Measurements from ENCODE around the gene HMOX2.

The HMOX2 gene

DNA sequence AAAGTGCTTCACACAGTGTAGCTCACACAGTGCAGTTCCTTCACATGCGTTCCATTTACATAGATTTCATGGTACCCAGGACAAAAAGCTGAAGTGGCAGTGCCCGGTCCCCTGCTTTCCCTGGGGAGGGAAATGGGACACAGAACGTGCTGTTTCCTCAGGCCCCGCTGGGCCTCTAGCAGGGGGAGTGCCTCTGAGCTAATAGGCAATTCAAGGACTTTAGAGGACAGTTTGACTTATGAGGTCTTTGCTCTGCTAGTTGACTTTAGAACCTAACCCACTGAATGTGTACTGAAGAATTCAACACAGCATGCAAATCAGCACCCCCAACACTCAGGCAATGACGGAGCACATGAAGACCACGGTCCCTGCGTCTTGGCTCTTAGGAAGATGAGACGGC lies 55.6 kb downstream of the HMOX2 start:
- H3K9me3 ChIP-seq (ENCODE audit: control insufficient read depth, low read length) = no peaks in the 10 kb centered on the region
- H3K27me3 ChIP-seq (replicated peaks; ENCODE audit: control insufficient read depth, insufficient read depth, low read length) = no peaks in the 10 kb centered on the region
- no peak overlapping the region for H3K9ac ChIP-seq (ENCODE audit: low read length)
- DNase-seq (ENCODE audit: low read depth) = no peak
- H3K4me1 ChIP-seq (ENCODE audit: control insufficient read depth, insufficient read depth, low read length) = peaks cover under 1% of the 10 kb centered on the region
- H3K36me3 ChIP-seq (ENCODE audit: control insufficient read depth, insufficient read depth, low read length, severe bottlenecking) = peaks cover 4% of the 10 kb centered on the region
- H3K4me3 ChIP-seq (ENCODE audit: low read length) = no peak overlapping the region

DNA sequence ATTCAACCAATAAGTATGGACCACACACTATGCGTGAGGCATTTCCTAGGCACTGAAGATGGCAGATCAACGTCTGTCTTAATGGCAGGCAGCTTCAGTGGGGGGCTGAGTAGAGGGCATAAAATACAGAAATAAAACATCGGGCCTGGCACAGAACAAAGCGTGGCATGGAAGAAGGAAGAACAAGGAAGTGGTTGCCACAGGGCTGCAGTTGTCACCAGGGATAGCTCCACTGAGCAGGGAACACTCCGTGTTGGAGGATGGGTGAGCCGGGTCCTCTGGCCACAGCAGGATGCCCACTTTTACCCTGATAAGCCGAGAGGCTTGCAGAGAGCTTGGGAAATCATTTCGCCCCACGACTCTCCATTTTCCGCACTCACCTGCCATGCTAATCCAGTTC lies 56.0 kb downstream of the HMOX2 start:
- H3K4me3 ChIP-seq (ENCODE audit: low read length) = no peak overlapping the region
- no peak overlapping the region for H3K9ac ChIP-seq (ENCODE audit: low read length)
- DNase-seq (ENCODE audit: low read depth) = no peak
- peaks cover 5% of the 10 kb centered on the region for H3K4me1 ChIP-seq (ENCODE audit: control insufficient read depth, insufficient read depth, low read length)
- H3K27me3 ChIP-seq (replicated peaks; ENCODE audit: control insufficient read depth, insufficient read depth, low read length) = no peaks in the 10 kb centered on the region
- no peaks in the 10 kb centered on the region for H3K9me3 ChIP-seq (ENCODE audit: control insufficient read depth, low read length)
- H3K36me3 ChIP-seq (ENCODE audit: control insufficient read depth, insufficient read depth, low read length, severe bottlenecking) = peaks cover 4% of the 10 kb centered on the region

- H3K36me3 ChIP-seq (ENCODE audit: control insufficient read depth, insufficient read depth, low read length, severe bottlenecking) = peaks cover 4% of the 10 kb centered on the region
- no peak overlapping the region for H3K4me3 ChIP-seq (ENCODE audit: low read length)
- no peaks in the 10 kb centered on the region for H3K9me3 ChIP-seq (ENCODE audit: control insufficient read depth, low read length)
- H3K4me1 ChIP-seq (ENCODE audit: control insufficient read depth, insufficient read depth, low read length) = peaks cover 10% of the 10 kb centered on the region
- no peak for DNase-seq (ENCODE audit: low read depth)
- no peak overlapping the region for H3K9ac ChIP-seq (ENCODE audit: low read length)
- no peaks in the 10 kb centered on the region for H3K27me3 ChIP-seq (replicated peaks; ENCODE audit: control insufficient read depth, insufficient read depth, low read length)
These were observed 57.3 kb downstream of the HMOX2 start for GRCh38 chr16:4533490-4533889.

DNA sequence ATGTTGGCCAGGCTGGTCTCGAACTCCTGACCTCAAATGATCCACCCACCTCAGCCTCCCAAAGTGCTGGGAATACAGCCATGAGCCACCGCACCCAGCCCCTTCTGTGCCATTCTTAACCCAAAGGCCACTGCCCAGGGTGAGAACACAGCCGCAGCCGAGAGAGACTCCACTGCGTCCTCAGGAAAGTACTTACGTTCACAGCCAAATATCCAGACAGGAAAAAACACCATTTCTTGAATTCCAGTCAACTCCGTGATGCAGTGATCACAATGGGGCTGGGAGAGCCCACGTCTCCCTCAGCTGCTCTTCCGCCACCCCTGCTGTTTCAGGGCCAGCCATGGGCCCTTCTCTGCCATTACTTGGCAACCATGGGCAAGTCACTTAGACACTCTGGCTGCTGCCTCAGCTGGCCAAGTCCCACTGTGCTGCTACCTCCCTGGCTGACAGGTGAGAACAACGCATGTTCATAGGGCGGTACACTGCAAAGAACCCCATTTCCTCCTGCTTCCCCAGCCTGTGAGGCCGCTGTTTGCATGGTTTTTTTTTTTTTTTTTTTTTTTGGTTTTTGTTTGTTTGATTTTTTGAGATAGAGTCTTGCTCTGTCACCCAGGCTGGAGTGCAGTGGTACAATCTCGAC lies 58.1 kb downstream of the HMOX2 start:
- peaks cover 4% of the 10 kb centered on the region for H3K36me3 ChIP-seq (ENCODE audit: control insufficient read depth, insufficient read depth, low read length, severe bottlenecking)
- peaks cover 10% of the 10 kb centered on the region for H3K4me1 ChIP-seq (ENCODE audit: control insufficient read depth, insufficient read depth, low read length)
- H3K9me3 ChIP-seq (ENCODE audit: control insufficient read depth, low read length) = peaks cover 3% of the 10 kb centered on the region
- H3K9ac ChIP-seq (ENCODE audit: low read length) = no peak overlapping the region
- no peaks in the 10 kb centered on the region for H3K27me3 ChIP-seq (replicated peaks; ENCODE audit: control insufficient read depth, insufficient read depth, low read length)
- no peak overlapping the region for H3K4me3 ChIP-seq (ENCODE audit: low read length)
- no peak for DNase-seq (ENCODE audit: low read depth)

DNA sequence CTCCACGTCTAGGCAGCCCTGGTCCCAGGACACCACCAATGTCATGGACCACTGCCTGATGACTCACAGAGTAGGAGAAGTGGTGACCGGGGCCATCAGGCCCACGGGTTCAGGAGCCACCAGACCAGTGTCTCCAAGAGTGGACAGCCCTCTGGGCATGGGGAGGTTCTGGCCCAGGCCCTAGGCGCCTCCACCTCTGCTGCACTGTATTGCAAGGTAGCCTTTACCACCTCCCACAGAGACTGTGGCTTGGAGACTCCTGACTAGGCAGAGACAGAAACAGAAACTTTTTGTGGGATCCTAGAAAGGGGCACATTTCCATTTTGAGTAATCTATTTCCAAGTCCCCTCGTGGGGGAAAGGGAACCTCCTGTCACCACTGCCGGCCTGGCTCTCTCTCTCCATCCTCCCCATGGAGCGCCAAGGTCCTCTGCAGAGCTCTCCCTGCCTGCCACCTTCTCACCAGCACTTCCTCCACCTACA lies 59.5 kb downstream of the HMOX2 start:
- no peak for DNase-seq (ENCODE audit: low read depth)
- H3K4me3 ChIP-seq (ENCODE audit: low read length) = no peak overlapping the region
- H3K27me3 ChIP-seq (replicated peaks; ENCODE audit: control insufficient read depth, insufficient read depth, low read length) = no peaks in the 10 kb centered on the region
- peaks cover 4% of the 10 kb centered on the region for H3K36me3 ChIP-seq (ENCODE audit: control insufficient read depth, insufficient read depth, low read length, severe bottlenecking)
- peaks cover 11% of the 10 kb centered on the region for H3K9me3 ChIP-seq (ENCODE audit: control insufficient read depth, low read length)
- peaks cover 10% of the 10 kb centered on the region for H3K4me1 ChIP-seq (ENCODE audit: control insufficient read depth, insufficient read depth, low read length)
- H3K9ac ChIP-seq (ENCODE audit: low read length) = no peak overlapping the region

GRCh38 chr16:4536391-4537106 lies 60.4 kb downstream of the HMOX2 start:
- no peak for DNase-seq (ENCODE audit: low read depth)
- no peak overlapping the region for H3K4me3 ChIP-seq (ENCODE audit: low read length)

DNA sequence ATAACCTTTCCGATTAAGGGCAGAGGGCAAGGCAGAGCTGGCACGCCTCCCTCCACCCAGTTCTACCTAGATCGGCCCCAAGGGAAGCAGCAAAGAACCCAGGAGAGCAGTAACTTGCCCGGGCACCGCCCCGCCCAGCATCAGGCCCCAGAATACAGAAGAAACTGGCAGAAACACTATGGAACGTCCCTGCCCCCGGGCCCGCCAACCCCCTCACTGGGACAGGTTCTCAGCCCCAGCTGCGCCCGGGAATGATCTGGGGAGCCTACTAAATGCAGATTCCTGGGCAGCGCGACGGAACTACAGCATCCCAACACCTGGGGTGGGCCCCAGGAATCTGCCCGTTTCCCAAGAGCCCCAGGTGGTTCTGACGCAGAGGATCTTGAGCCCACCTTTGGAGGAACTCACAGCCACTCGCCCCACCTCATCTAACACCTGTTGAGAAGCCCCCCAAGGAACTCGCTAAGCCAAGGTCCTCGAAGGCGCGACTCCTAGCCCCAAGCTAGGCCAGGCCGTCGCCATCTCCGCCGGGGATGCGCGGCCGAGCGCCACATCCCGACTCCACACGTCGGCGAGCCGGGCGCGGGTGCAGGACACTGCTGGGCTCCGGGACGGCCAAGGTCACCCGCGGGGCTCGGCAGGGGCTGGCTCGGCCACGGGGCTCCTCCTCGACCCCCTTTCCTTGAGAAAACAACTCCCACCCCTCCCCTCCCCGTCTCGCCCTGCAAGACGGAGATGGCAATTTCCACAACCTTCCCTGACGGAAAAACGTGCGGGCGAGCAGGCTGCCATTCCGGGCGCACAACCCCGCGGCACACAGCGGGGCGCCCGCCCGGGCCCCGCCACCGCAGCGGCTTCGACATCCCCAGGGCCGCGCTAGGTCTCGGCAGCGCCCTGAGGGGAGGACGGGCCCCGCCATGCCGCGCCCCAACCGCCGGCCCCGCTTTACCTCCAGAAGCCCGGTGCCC lies 61.5 kb downstream of the HMOX2 start:
- no peaks in the 10 kb centered on the region for H3K27me3 ChIP-seq (replicated peaks; ENCODE audit: control insufficient read depth, insufficient read depth, low read length)
- DNase-seq (ENCODE audit: low read depth) = peak; percentile 61

More at GRCh38 chr16:4536391-4537106, 60.4 kb downstream of the HMOX2 start:
- H3K27me3 ChIP-seq (replicated peaks; ENCODE audit: control insufficient read depth, insufficient read depth, low read length) = no peaks in the 10 kb centered on the region
- no peak overlapping the region for H3K9ac ChIP-seq (ENCODE audit: low read length)
- peaks cover 4% of the 10 kb centered on the region for H3K36me3 ChIP-seq (ENCODE audit: control insufficient read depth, insufficient read depth, low read length, severe bottlenecking)
- H3K4me1 ChIP-seq (ENCODE audit: control insufficient read depth, insufficient read depth, low read length) = peaks cover 10% of the 10 kb centered on the region
- peaks cover 11% of the 10 kb centered on the region for H3K9me3 ChIP-seq (ENCODE audit: control insufficient read depth, low read length)

DNA sequence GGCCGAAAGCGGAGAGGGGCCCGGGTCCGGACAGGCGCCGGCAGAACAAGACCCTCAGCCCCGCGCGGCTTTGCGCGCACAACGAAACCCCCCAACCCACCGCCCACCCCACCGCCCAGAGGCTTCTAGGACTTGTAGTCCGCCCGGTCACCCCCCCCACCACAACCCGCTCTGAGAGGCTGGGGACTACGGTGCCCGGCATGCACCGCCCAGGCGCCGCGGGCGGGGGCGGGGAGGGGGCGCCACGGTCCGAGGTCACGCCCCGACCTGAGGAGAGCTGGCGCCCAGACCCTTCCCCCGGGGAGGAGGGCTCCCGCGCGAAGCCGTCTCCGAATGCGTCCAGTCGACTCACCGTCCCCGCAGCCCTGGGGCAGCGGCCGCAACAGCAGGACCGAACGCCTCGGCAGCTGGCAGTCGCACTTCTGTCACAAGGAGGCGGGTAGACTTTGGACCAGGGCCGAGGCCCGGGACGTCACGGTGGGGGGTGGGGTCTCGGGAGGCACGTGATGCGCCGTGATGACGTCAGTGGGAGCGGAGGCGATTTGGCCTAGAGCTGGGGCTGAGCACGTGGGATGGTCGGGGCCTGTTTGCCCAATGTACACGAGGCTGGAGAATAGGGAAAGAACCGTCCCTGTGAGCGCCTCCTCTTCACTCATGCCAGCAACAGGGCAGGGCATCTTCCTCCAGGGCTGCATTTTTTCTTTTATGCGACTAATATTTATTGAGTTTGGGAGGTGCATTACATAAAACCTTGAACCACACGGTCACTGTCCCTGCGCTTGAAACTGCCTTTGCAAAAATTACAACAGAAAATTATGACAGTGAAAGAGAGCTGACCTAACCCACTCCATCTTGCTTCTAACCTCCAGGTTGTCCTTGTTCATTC lies 62.4 kb downstream of the HMOX2 start, which contains the start of gene CDIP1:
Gene CDIP1, minus strand, starts transcription at position 424 of the 886 bp plus-strand sequence. CDS start 24,643 bp downstream, outside the sequence.
- Histone ChIP-seq H3K4me1 (ENCODE audit: control insufficient read depth, insufficient read depth, low read length) (peaks cover 10% of the 10 kb centered on the region), H3K4me3 (ENCODE audit: low read length) (peak within 1 kb of the TSS; percentile 85), H3K9me3 (ENCODE audit: control insufficient read depth, low read length) (peaks cover 11% of the 10 kb centered on the region), H3K9ac (ENCODE audit: low read length) (peak within 1 kb of the TSS; percentile 86), H3K36me3 (ENCODE audit: control insufficient read depth, insufficient read depth, low read length, severe bottlenecking) (no peaks in the 10 kb centered on the region), H3K27me3 (replicated peaks; ENCODE audit: control insufficient read depth, insufficient read depth, low read length) (no peaks in the 10 kb centered on the region)
- peak; percentile 98 for DNase-seq (ENCODE audit: low read depth)

More for the DNA sequence above, 61.5 kb downstream of the HMOX2 start:
- H3K4me3 ChIP-seq (ENCODE audit: low read length) = peak overlapping the region; percentile 85
- peaks cover 11% of the 10 kb centered on the region for H3K9me3 ChIP-seq (ENCODE audit: control insufficient read depth, low read length)
- H3K4me1 ChIP-seq (ENCODE audit: control insufficient read depth, insufficient read depth, low read length) = peaks cover 10% of the 10 kb centered on the region
- H3K36me3 ChIP-seq (ENCODE audit: control insufficient read depth, insufficient read depth, low read length, severe bottlenecking) = no peaks in the 10 kb centered on the region
- peak overlapping the region; percentile 86 for H3K9ac ChIP-seq (ENCODE audit: low read length)

GRCh38 chr16:4539716-4540284 lies 63.6 kb downstream of the HMOX2 start:
- Histone ChIP-seq H3K36me3 (ENCODE audit: control insufficient read depth, insufficient read depth, low read length, severe bottlenecking) (no peaks in the 10 kb centered on the region), H3K9ac (ENCODE audit: low read length) (no peak overlapping the region), H3K4me1 (ENCODE audit: control insufficient read depth, insufficient read depth, low read length) (peaks cover 10% of the 10 kb centered on the region), H3K4me3 (ENCODE audit: low read length) (no peak overlapping the region), H3K9me3 (ENCODE audit: control insufficient read depth, low read length) (peaks cover 11% of the 10 kb centered on the region), H3K27me3 (replicated peaks; ENCODE audit: control insufficient read depth, insufficient read depth, low read length) (peaks cover 2% of the 10 kb centered on the region)
- DNase-seq (ENCODE audit: low read depth) = no peak

DNA sequence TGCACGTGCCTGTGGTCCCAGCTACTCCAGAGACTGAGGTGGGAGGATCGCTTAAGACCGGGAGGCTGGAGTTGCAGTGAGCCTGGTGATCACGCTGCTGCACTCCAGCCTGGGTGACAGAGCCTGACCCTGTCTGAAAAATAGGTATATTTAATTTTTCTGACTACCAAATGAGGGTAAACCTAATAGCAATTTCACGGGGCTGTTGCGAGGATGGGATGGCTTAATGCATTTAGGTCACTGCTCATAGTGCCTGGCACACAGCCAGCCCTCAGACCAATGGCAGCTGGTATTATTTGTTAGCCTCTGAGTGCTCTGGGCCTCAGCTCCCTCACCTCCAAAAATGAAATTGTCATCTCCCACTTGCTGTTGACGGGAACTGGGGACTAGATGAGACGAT lies 68.3 kb downstream of the HMOX2 start:
- Histone ChIP-seq H3K36me3 (ENCODE audit: control insufficient read depth, insufficient read depth, low read length, severe bottlenecking) (no peaks in the 10 kb centered on the region), H3K27me3 (replicated peaks; ENCODE audit: control insufficient read depth, insufficient read depth, low read length) (peaks cover 2% of the 10 kb centered on the region), H3K4me3 (ENCODE audit: low read length) (no peak overlapping the region), H3K4me1 (ENCODE audit: control insufficient read depth, insufficient read depth, low read length) (no peaks in the 10 kb centered on the region), H3K9me3 (ENCODE audit: control insufficient read depth, low read length) (peaks cover 7% of the 10 kb centered on the region), H3K9ac (ENCODE audit: low read length) (no peak overlapping the region)
- DNase-seq (ENCODE audit: low read depth) = no peak

All from adipocyte (in vitro differentiated cells).